Fibroblast of peridontal ligament (primary cell): ENCODE data around the gene FCGBP.

Source experiments
- DNase-seq: peaks from one replicate; pipeline ENCODE4 v3.0.0-alpha.2; 2010; ENCODE audit errors: extremely low read depth

FCGBP gene

DNA sequence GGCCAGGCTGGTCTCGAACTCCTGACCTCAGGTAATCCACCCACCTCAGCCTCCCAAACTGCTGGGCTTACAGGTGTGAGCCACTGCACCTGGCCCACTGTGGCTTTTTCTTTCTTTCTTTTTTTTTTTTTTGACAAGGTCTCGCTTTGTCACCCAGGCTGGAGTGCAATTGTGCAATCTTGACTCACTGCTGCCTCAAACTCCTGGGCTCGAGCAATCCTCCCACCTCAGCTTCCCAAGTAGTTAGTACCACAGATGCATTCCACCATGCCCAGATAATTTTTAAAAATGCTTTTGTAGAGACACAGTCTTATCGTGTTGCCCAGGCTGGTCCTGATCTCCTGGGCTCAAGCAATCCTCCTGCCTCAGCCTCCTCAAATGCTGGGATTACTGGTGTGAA lies 12.1 kb upstream of the FCGBP start:
- DNase-seq = no peak

- DNase-seq = no peak
Observed at GRCh38 chr19:39943586-39943985, 9.2 kb upstream of the FCGBP start.

GRCh38 chr19:39942366-39942730 lies 7.9 kb upstream of the FCGBP start:
- no peak for DNase-seq

- no peak for DNase-seq
Observed at GRCh38 chr19:39941615-39942365, 7.4 kb upstream of the FCGBP start.

GRCh38 chr19:39941151-39941550 lies 6.7 kb upstream of the FCGBP start:
- no peak for DNase-seq

DNA sequence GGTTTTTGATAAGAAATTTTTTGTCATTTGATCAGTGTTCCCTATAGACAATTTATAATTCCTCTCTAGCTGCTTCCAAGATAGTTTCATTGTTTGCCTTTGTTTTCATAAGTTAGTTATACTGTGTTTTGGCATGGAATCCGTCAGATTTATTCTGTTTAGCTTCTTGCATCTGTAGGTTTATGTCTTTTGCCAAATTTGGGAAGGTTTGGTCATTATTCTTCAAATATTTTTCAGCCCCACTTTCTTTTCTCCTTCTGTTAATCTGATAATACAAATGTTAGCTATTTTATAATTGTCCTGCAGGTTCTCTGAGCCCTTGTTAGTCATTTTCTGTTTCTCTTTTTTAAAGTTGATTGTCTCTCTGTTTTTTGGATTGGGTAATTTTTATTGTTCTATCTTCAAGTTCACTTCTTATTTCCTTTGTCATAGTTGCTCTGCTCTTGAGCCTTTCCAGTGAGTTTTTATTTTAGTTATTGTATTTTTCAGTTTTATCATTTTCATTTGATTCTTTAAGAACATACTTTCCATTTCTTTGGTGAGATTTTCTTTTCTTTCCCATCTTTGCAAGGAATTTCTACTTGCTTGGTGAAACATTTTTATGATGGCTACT lies 5.9 kb upstream of the FCGBP start:
- DNase-seq = no peak

DNA sequence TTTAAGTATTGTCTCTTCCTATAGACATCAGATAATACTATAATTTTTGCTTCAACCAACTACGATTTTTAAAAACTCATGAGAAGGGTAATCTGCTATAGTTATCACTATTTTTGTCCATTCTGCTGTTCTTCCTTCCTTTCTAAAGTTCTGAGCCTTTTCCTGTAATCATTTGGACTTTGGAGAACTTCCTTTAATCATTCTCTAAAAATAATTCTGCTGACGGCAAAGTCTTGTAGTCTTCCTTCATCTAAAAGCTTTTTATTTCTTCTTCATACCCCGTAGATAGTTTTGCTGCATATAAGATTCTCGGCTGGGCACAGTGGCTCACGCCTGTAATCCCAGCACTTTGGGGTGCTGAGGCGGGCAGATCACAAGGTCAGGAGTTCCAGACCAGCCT lies 5.1 kb upstream of the FCGBP start:
- no peak for DNase-seq

GRCh38 chr19:39937787-39938186 lies 3.4 kb upstream of the FCGBP start:
- no peak for DNase-seq

GRCh38 chr19:39937094-39937720 lies 2.8 kb upstream of the FCGBP start:
- DNase-seq = no peak

GRCh38 chr19:39936622-39937021 lies 2.2 kb upstream of the FCGBP start:
- no peak for DNase-seq

DNA sequence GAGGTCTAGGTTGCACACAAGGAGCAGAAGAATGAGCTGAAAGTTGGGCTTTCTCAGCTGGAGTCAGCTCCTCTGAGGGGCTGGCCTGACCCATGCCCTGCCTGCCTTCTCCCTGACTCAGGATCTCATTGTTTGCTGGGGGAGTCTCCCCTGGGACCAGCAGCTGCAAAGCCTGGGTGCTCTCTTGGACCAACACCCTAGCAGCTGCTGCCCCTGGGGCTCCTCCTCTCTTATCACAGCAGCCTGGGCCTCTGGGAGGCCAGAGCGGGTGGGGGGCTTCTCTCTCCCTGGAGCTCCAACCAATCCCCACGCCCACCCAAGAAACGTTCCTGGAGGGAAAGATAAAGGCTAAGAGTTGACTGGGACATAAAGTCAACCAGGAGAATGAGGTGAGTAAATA lies 1.6 kb upstream of the FCGBP start:
- no peak for DNase-seq

- no peak for DNase-seq
Observed at GRCh38 chr19:39935364-39935661, 879 bp upstream of the FCGBP start.

DNA sequence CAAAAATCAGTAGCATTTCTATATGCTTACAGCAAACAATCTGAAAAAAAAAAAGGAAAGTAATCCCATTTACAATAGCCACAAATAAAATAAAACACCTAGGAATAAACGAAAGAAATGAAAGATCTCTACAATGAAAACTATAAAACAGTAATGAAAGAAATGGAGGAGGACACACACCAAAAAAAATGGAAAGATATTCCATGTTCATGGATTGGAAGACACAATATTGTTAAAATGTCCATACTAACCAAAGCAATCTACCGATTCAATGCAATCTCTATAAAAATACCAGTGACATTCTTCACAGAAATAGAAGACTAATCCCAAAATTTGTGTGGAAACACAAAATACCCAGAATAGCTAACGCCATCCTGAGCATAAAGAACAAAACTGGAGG lies 4.7 kb downstream of the FCGBP start:
- DNase-seq = no peak

DNA sequence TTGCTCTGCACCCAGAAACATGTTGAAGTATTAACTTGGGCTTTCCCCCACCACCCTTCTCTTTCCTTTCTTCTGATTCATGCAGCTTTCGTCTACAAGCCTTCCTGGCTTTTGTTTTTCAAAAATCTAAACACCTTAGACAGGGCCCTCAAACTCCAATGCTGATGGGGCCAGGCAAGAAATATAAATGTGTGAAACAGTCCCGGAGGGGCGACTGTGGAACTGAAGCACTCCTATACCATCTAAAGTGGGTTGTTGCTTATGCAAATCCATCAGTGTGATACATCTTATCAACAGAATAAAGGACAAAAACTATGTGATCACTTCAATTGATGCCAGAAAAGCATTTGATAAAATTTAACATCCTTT lies 6.1 kb downstream of the FCGBP start:
- no peak for DNase-seq

DNA sequence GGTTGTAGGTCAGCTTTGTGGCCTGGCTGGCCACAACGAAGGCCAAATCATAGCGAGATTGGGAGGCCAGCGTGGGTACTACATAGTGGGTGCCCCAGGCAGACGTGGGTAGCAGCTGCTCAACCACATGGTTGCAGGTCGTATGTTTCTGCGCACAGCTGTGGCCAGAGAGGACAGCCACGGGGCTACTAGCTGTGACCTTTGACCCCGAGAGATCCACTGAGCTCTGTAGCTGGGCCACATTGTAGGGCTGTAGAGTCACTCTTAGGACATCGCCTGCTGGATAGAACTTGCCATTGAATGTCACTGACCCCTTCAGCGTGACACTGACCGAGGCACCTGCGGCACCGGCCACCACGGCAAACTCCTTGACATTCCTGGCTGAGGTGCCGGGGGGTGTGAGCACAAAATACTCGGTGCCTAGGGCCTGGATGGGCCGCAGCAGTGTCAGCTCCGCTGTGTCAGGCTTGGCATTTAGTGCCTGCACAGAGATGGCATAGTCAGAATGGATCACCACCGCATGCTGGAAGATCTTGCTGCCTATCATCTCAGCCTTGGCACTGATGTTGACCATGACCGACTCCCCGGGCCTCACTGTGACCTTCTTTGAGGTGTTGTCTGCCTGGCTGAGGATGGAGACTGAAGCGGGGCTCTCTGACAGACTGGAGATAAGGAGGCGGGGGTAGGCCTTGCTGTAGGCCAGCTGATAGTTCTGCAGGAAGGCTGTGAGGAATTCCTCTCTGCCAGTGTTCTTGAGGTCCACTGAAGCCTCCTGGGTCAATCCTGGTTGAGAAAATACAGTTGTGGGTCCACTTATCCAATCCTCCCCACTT lies 6.7 kb downstream of the FCGBP start:
- no peak for DNase-seq

DNA sequence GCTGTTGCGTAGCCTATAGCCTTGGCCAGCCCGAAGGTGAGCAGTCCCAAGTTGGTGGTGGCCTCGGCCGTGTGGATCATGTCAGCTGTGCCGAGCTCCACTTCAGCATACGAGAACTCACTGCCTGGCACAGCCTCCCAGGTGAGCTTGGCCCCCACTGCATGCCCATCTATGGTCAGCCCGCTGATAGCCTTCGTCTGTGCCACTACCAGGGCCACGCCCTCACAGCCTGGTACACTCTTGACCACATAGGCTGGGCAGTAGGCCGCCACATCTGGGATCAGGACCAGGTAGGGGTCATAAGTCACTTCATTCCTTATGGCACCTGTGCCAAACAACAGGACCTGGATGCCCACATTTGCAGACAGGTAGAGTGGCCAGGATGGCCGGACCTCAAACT lies 7.4 kb downstream of the FCGBP start:
- no peak for DNase-seq

- DNase-seq = no peak
Observed at GRCh38 chr19:39926170-39926760, 8.2 kb downstream of the FCGBP start.

GRCh38 chr19:39924952-39925351 lies 9.5 kb downstream of the FCGBP start:
- DNase-seq = no peak

GRCh38 chr19:39924389-39924788 lies 10.0 kb downstream of the FCGBP start:
- no peak for DNase-seq

- DNase-seq = no peak
Observed at GRCh38 chr19:39923862-39924261, 10.6 kb downstream of the FCGBP start.

DNA sequence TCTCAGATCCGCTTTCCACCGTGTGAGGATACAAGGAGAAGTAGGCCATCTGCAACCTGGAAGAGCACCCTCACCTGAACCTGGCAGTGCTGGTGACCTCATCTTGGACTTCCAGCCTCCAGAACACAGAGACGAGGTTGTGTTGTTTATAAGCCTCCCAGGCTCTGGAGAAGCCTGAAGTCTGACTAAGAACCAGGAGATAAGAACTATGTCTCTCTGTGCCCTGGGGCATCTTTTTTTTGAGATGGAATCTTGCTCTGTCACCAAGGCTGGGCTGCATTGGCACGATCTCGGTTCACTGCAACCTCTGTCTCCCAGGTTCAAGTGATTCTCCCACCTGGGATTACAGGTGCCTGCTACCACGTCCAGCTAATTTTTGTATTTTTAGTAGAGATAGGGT lies 14.5 kb downstream of the FCGBP start:
- DNase-seq = no peak

GRCh38 chr19:39918183-39918651 lies 16.2 kb downstream of the FCGBP start:
- no peak for DNase-seq
